Bronchial epithelial cell (primary cell): ENCODE data around the gene SLC66A1. TPM values are rescaled to one million over a fixed set of nuclear protein-coding genes. Genes with fewer than 3 reads are reported as not detected.

Experiments used
- DNase-seq: peaks from one replicate; pipeline ENCODE4 v3.0.0-alpha.2; 2010; ENCODE audit warnings: low read depth
- FAIRE-seq: peaks from 2 replicates; lab custom pipeline; 2011; peaks lifted over from hg19 to GRCh38; lab: Jason Lieb, UNC
- H3K27me3 ChIP-seq: 2 replicates; pipeline ENCODE4 v1.5.1; 2011; ENCODE audit warnings: low read length; ENCODE audit not compliant: control insufficient read depth, insufficient read depth
- H3K36me3 ChIP-seq: 2 replicates; pipeline ENCODE4 v1.5.1; 2011; ENCODE audit warnings: low read length; ENCODE audit not compliant: control insufficient read depth, insufficient read depth
- H3K4me3 ChIP-seq: 2 replicates; pipeline ENCODE4 v1.5.1; 2011; ENCODE audit warnings: mild to moderate bottlenecking, low read depth, low read length, control low read depth
- total RNA-seq: library from RNA; depleted of rRNA; stranded (reverse); fragments of >200 nt; gene quantifications from 2 replicates; pipeline ENCODE4 v1.2.1, GENCODE V29; 2014
- TF ChIP-seq, protein P1 (sequence below): IDR thresholded peaks from 2 replicates; pipeline ENCODE4 v1.5.1; 2011; ENCODE audit warnings: mild to moderate bottlenecking, moderate library complexity, low read length, control low read depth, inconsistent platforms; ENCODE audit not compliant: insufficient read depth, severe bottlenecking

SLC66A1 gene
- total RNA-seq, 1 donor from 2014 or later = 26.6 TPM

DNA sequence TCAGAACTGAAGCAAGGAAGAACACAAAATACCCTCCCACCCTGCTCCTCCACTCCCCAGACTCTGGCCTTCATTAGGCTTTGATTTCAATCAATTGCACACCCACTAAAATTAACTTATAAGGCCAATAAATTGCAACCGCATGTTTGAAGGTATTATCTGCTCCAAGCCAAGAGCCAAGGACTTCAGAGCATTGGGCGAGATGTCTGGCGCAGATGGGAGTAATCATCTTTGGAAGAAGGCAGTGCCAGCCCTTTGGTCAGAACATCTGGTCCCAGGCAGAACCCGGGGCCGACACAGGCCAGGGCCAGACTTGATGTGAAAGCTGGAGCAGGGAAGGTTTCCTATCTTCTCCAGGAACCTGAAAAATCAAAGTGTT is 60.0 kb downstream of the SLC66A1 start:
- peaks cover 4% of the 10 kb centered on the region for H3K36me3 ChIP-seq
- H3K4me3 ChIP-seq = no peak overlapping the region
- no peaks in the 10 kb centered on the region for H3K27me3 ChIP-seq
- FAIRE-seq = no peak
- DNase-seq = no peak
- TF ChIP-seq, protein P1, sequence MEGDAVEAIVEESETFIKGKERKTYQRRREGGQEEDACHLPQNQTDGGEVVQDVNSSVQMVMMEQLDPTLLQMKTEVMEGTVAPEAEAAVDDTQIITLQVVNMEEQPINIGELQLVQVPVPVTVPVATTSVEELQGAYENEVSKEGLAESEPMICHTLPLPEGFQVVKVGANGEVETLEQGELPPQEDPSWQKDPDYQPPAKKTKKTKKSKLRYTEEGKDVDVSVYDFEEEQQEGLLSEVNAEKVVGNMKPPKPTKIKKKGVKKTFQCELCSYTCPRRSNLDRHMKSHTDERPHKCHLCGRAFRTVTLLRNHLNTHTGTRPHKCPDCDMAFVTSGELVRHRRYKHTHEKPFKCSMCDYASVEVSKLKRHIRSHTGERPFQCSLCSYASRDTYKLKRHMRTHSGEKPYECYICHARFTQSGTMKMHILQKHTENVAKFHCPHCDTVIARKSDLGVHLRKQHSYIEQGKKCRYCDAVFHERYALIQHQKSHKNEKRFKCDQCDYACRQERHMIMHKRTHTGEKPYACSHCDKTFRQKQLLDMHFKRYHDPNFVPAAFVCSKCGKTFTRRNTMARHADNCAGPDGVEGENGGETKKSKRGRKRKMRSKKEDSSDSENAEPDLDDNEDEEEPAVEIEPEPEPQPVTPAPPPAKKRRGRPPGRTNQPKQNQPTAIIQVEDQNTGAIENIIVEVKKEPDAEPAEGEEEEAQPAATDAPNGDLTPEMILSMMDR = no peak

DNA sequence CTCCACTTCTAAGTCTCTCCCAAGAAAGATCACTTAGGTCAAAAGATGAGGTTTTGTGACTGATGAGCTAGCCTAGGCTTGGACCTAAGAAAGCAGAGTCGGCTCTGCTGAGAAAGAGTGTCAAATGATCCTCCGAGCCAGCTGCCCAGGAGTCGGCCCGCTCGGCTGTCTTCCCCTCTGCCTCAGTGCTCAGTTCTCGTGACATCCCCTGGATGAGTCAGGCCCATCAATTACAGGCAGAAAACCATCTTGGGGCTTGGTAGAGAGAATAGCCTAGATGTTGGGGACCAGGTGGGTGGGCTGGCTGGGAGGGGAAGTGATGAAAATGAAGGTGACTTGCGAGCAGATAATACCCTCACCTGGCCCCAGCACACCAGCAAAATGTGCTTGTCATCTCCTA is 60.5 kb downstream of the SLC66A1 start:
- Histone ChIP-seq H3K4me3 (no peak overlapping the region), H3K36me3 (peaks cover 5% of the 10 kb centered on the region), H3K27me3 (no peaks in the 10 kb centered on the region)
- FAIRE-seq = no peak
- TF ChIP-seq, protein P1 = no peak
- no peak for DNase-seq

- Histone ChIP-seq H3K27me3 (no peaks in the 10 kb centered on the region), H3K36me3 (peaks cover 6% of the 10 kb centered on the region), H3K4me3 (no peak overlapping the region)
- FAIRE-seq = no peak
- TF ChIP-seq, protein P1 = no peak
- DNase-seq = no peak
Measured at GRCh38 chr1:19373211-19374082, 61.3 kb downstream of the SLC66A1 start.

GRCh38 chr1:19374083-19374801 is 62.1 kb downstream of the SLC66A1 start:
- Histone ChIP-seq H3K36me3 (peaks cover 6% of the 10 kb centered on the region), H3K27me3 (no peaks in the 10 kb centered on the region), H3K4me3 (no peak overlapping the region)
- FAIRE-seq (no peak), DNase-seq (no peak)
- TF ChIP-seq, protein P1 = peak; percentile 58

DNA sequence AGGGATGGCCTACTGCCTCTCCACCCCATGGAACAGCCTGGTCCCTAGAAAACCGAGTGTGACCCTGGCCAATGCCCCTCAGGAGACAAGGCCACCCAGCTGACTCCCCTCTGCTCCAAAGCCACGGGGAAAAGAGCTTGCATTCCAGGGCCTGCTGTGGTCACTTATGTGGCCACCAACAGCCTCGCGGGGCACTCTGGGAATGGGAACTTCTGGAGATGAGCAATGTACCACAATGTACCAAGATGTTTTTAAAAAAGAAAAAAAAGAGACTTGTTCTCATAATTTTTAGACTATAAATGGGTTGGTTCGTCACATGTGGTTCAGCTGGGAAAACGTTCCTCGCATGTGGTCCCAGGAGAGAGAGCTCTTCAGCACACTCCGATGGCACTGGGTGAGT is 62.8 kb downstream of the SLC66A1 start:
- TF ChIP-seq, protein P1 = no peak
- FAIRE-seq = no peak
- H3K4me3 ChIP-seq = no peak overlapping the region
- H3K36me3 ChIP-seq = peaks cover 8% of the 10 kb centered on the region
- H3K27me3 ChIP-seq = no peaks in the 10 kb centered on the region
- no peak for DNase-seq
